Measurements from ENCODE around the gene ZBTB18.
"Not testable (repeated sequence)": the region's sequence is repeated elsewhere in the genome, so short reads cannot be mapped to it uniquely, and the experiment has no call there.

The ZBTB18 gene

GRCh38 chr1:244042293-244042692 is 8.8 kb upstream of the ZBTB18 start:
- DNase-seq, result no peak

- DNase-seq, result no peak
Measured at GRCh38 chr1:244044423-244044822, 6.7 kb upstream of the ZBTB18 start.

GRCh38 chr1:244046254-244046653 is 4.8 kb upstream of the ZBTB18 start:
- not testable (repeated sequence) for DNase-seq

- peak in 1 of 2 donors; percentile 27 for DNase-seq
Measured at GRCh38 chr1:244046907-244047611, 4.0 kb upstream of the ZBTB18 start.

- peak; percentile 54 to 63 for DNase-seq
Measured at GRCh38 chr1:244047621-244048255, 3.3 kb upstream of the ZBTB18 start.

GRCh38 chr1:244048256-244049161 is 2.6 kb upstream of the ZBTB18 start:
- peak; percentile 95 to 98 for DNase-seq

GRCh38 chr1:244049162-244050013 is 1.7 kb upstream of the ZBTB18 start:
- DNase-seq, result peak in 1 of 2 donors; percentile 28

GRCh38 chr1:244050014-244050834 is 859 bp upstream of the ZBTB18 start:
- DNase-seq, result peak in 1 of 2 donors; percentile 37

- peak in 1 of 2 donors; percentile 18 for DNase-seq
Measured at GRCh38 chr1:244052016-244052727, 1.1 kb downstream of the ZBTB18 start.

- peak in 1 of 2 donors; percentile 4 for DNase-seq
Measured at GRCh38 chr1:244052728-244053312, 1.7 kb downstream of the ZBTB18 start.

- no peak for DNase-seq
Measured at GRCh38 chr1:244053831-244054230, 2.7 kb downstream of the ZBTB18 start.

- DNase-seq, result no peak
Measured at GRCh38 chr1:244054247-244054923, 3.3 kb downstream of the ZBTB18 start.

- no peak for DNase-seq
Measured at GRCh38 chr1:244054924-244055263, 3.8 kb downstream of the ZBTB18 start.

GRCh38 chr1:244056577-244056976 is 5.5 kb downstream of the ZBTB18 start:
- DNase-seq, result no peak

- DNase-seq, result no peak
Measured at GRCh38 chr1:244057474-244058385, 6.6 kb downstream of the ZBTB18 start.

- no peak for DNase-seq
Measured at GRCh38 chr1:244060117-244060516, 9.0 kb downstream of the ZBTB18 start.

- no peak for DNase-seq
Measured at GRCh38 chr1:244060686-244061085, 9.6 kb downstream of the ZBTB18 start.

- DNase-seq, result no peak
Measured at GRCh38 chr1:244062156-244062725, 11.2 kb downstream of the ZBTB18 start.

Measured in inflammatory macrophage treated with lipopolysaccharide for 1 hour (primary cell).